K562 (cell line): ENCODE results near the gene MRTFB. TPM values are rescaled to one million over a fixed set of nuclear protein-coding genes. Genes with fewer than 3 reads are reported as not detected.
A peak's percentile ranks its signal among the peaks of the same experiment; 100 is the strongest.
"Not testable (repeated sequence)": the region's sequence is repeated elsewhere in the genome, so short reads cannot be mapped to it uniquely, and the experiment has no call there.

ENCODE experiments used
- ATAC-seq: fragments of 200-7000 bp; cut with Tn5 transposase; 3 replicates; pipeline ENCODE4 v1.9.1; 2020; ENCODE audit warnings: moderate library complexity
- BruUV-seq: library from RNA; stranded (reverse); fragments of 400-500 nt; replicated peaks from 2 replicates; lab custom pipeline; 2021; lab: Mats Ljungman, UMichigan
- CTCF ChIA-PET: fragments of 300-600 bp; formaldehyde crosslinking; extraction: SDS; loops from one replicate; lab custom pipeline; 2021; ENCODE audit warnings: low intra/inter-chr PET ratio; lab: Yijun Ruan, JAX
- POLR2A ChIA-PET: fragments of 300-600, 350-650 bp; sonication (Branson Sonifier 250); formaldehyde crosslinking; extraction: SDS; loops from one replicate; lab custom pipeline; 2021; ENCODE audit warnings: antibody characterized with exemption, inconsistent platforms; lab: Yijun Ruan, JAX
- DNase-seq, 4 experiments: peaks; one replicate each; pipeline versions ENCODE4 v3.0.0 to v3.0.0-alpha.2; 2011 to 2018; ENCODE audit warnings: low spot score in 3 of 4, mixed read lengths in 3 of 4; ENCODE audit errors: extremely low read depth in 1 of 4
- FAIRE-seq: peaks from 2 replicates; lab custom pipeline; 2011; peaks lifted over from hg19 to GRCh38; lab: Jason Lieb, UNC
- H2AFZ ChIP-seq: 2 replicates; pipeline ENCODE4 v1.6.0; 2011; ENCODE audit warnings: low read depth, low read length, control low read depth, inconsistent platforms
- H3K27ac ChIP-seq: fragments of 200-600 bp; 3 replicates; pipeline ENCODE4 v1.8.0; 2011; ENCODE audit warnings: low read depth, mild to moderate bottlenecking, control low read depth, inconsistent platforms, low read length, moderate library complexity, mixed read lengths; ENCODE audit errors: extremely low read depth
- H3K27me3 ChIP-seq, 2 experiments: fragments of 300-600 bp in 1 of 2; 2 replicates in 1 of 2; 3 replicates in 1 of 2; pipeline versions ENCODE4 v1.6.0 to v1.8.0; 2011; ENCODE audit warnings: inconsistent platforms in 2 of 2, low read length in 2 of 2, mild to moderate bottlenecking in 1 of 2, mixed read lengths in 1 of 2, moderate library complexity in 1 of 2; ENCODE audit not compliant: control insufficient read depth in 2 of 2, insufficient read depth in 2 of 2
- H3K36me3 ChIP-seq: fragments of 300-600 bp; 3 replicates; pipeline ENCODE4 v1.8.0; 2011; ENCODE audit warnings: mild to moderate bottlenecking, low read length, inconsistent platforms; ENCODE audit not compliant: control insufficient read depth, insufficient read depth
- H3K4me1 ChIP-seq, 2 experiments: fragments of 200-600 bp in 1 of 2; replicated peaks in 1 of 2; 2 replicates in 1 of 2; 3 replicates in 1 of 2; pipeline versions ENCODE4 v1.5.1 to v1.8.0; 2011; ENCODE audit warnings: inconsistent platforms in 2 of 2, low read length in 2 of 2, mild to moderate bottlenecking in 1 of 2, mixed read lengths in 1 of 2, moderate library complexity in 1 of 2; ENCODE audit not compliant: control insufficient read depth in 2 of 2, insufficient read depth in 2 of 2
- H3K4me2 ChIP-seq: 2 replicates; pipeline ENCODE4 v1.6.1; 2011; ENCODE audit warnings: low read length, control low read depth, inconsistent platforms, mixed read lengths; ENCODE audit not compliant: insufficient read depth
- H3K4me3 ChIP-seq: fragments of 200-600 bp; sonication (generic), shearing (Covaris generic); 2 replicates; pipeline ENCODE4 v1.5.1; 2016; ENCODE audit warnings: control low read depth, inconsistent platforms
- H3K79me2 ChIP-seq: fragments of 200-600 bp; 3 replicates; pipeline ENCODE4 v1.8.0; 2011; ENCODE audit warnings: low read length, inconsistent platforms; ENCODE audit not compliant: control insufficient read depth, insufficient read depth
- H3K9ac ChIP-seq, 2 experiments: 2 replicates each; pipeline versions ENCODE4 v1.6.0 to v1.6.1; 2011; ENCODE audit warnings: low read depth in 2 of 2, low read length in 2 of 2, control low read depth in 1 of 2, inconsistent platforms in 1 of 2, mild to moderate bottlenecking in 1 of 2, mixed read lengths in 1 of 2; ENCODE audit not compliant: insufficient read depth in 1 of 2
- H3K9me1 ChIP-seq: one replicate; pipeline ENCODE4 v1.6.0; 2011; ENCODE audit warnings: inconsistent platforms, mild to moderate bottlenecking, low read length, moderate library complexity; ENCODE audit not compliant: control insufficient read depth, insufficient read depth
- H3K9me3 ChIP-seq: replicated peaks from 2 replicates; pipeline ENCODE4 v1.5.1; 2011; ENCODE audit warnings: low read depth, low read length, inconsistent platforms; ENCODE audit not compliant: control insufficient read depth, insufficient read depth
- H4K20me1 ChIP-seq: replicated peaks from 2 replicates; pipeline ENCODE4 v1.6.1; 2011; ENCODE audit warnings: low read length, inconsistent platforms, mixed read lengths; ENCODE audit not compliant: control insufficient read depth, insufficient read depth
- WGBS: fragments of 100-300 bp; shearing (Covaris generic); methylation state at CpG from one replicate; pipeline ENCODE4 v1.1.6; 2016; ENCODE audit warnings: low coverage, mixed read lengths; ENCODE audit not compliant: insufficient coverage; ENCODE audit errors: missing lambda C conversion rate; 5-methylcytosine and 5-hydroxymethylcytosine counted together
- in situ Hi-C: fragments of 300-500 bp; cut with MboI; formaldehyde crosslinking; loops from 4 replicates; pipeline ENCODE4 v1.15.0; 2018; ENCODE audit warnings: inconsistent platforms, mixed read lengths
- intact Hi-C: fragments of 100-400 bp; cut with micrococcal nuclease; formaldehyde crosslinking; loops from 2 replicates; pipeline ENCODE4 v1.14.2; 2022
- polyA plus RNA-seq, 8 experiments: library from polyadenylated mRNA; depleted of rRNA in 4 of 8; stranded (reverse) in 5 of 8; unstranded in 3 of 8; fragments of >200 nt; fragmentation: Nextera tagmentation in 2 of 8; fragmentation: Illumina TruSeq in 1 of 8; extraction: Ambion mirVana in 2 of 8; extraction: Trizol in 1 of 8; gene quantifications; 2 replicates each; pipeline versions ENCODE4 v1.2.1 to v1.2.3, GENCODE V29; 2011 to 2014; ENCODE audit warnings: inconsistent platforms in 1 of 8, missing spikeins in 1 of 8
- total RNA-seq, 7 experiments: library from RNA; depleted of rRNA in 6 of 7; stranded (reverse); fragments of >200 nt in 6 of 7; fragmentation: Illumina TruSeq in 2 of 7; extraction: Trizol in 2 of 7; gene quantifications; 2 replicates each; pipeline versions ENCODE4 v1.2.1 to v1.2.3, GENCODE V29; 2011 to 2021; ENCODE audit warnings: low replicate concordance in 1 of 7
- TF ChIP-seq, protein P1 (sequence below), 2 experiments: fragments of 450-650 bp; formaldehyde crosslinking in 1 of 2; IDR thresholded peaks; 2 replicates each; pipeline versions ENCODE4 v1.4.0 to v1.6.1; 2014 to 2020; ENCODE audit warnings: mild to moderate bottlenecking in 2 of 2, borderline replicate concordance in 1 of 2, low read depth in 1 of 2

MRTFB gene
- total and polyA plus RNA-seq, 9 of the 15 experiments (the other 6 are each of a cell fraction or from before 2014, with no cell fraction given), result 2.2 to 12.7 (median 7.0) TPM

DNA sequence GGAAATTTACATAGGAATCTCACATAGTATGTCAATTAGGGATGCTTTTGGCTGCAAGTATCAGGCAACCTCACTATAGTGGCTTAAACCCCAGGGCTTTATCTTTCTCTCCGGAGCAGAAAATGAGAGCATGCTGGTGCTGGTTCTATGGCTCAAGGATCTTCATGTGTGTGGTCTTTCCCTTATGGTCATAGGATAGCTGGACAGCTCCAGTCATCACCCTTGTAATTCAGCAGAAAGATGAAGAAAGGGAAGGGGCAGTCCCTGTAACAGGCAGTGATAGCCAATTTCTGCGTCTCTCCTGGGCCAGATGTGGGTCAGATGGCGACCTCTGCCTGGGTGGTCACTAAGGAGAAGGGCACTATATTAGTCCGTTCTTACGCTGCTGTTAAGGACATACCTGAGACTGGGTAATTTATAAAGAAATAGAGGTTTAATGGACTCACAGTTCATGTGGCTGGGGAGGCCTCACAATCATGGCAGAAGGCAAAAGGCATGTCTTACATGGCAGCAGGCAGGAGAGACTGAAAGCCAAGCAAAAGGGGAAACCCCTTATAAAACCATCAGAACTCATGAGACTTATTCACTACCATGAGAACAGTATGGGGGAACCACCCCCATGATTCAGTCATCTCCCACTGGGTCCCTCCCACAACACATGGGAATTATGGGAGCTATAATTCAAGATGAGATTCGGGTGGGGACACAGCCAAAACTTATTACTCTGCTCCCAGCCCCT, 23.8 kb upstream of the MRTFB start:
- H3K27ac ChIP-seq, intact Hi-C loops, CTCF ChIA-PET, H3K9me3 ChIP-seq, H3K9ac ChIP-seq, H3K4me1 ChIP-seq, H2AFZ ChIP-seq, FAIRE-seq, DNase-seq, H3K4me3 ChIP-seq, in situ Hi-C loops, POLR2A ChIA-PET, H3K9me1 ChIP-seq, H3K4me2 ChIP-seq, ATAC-seq, H4K20me1 ChIP-seq, BruUV-seq, H3K79me2 ChIP-seq, H3K36me3 ChIP-seq: not testable (repeated sequence)
- TF ChIP-seq, protein P1, sequence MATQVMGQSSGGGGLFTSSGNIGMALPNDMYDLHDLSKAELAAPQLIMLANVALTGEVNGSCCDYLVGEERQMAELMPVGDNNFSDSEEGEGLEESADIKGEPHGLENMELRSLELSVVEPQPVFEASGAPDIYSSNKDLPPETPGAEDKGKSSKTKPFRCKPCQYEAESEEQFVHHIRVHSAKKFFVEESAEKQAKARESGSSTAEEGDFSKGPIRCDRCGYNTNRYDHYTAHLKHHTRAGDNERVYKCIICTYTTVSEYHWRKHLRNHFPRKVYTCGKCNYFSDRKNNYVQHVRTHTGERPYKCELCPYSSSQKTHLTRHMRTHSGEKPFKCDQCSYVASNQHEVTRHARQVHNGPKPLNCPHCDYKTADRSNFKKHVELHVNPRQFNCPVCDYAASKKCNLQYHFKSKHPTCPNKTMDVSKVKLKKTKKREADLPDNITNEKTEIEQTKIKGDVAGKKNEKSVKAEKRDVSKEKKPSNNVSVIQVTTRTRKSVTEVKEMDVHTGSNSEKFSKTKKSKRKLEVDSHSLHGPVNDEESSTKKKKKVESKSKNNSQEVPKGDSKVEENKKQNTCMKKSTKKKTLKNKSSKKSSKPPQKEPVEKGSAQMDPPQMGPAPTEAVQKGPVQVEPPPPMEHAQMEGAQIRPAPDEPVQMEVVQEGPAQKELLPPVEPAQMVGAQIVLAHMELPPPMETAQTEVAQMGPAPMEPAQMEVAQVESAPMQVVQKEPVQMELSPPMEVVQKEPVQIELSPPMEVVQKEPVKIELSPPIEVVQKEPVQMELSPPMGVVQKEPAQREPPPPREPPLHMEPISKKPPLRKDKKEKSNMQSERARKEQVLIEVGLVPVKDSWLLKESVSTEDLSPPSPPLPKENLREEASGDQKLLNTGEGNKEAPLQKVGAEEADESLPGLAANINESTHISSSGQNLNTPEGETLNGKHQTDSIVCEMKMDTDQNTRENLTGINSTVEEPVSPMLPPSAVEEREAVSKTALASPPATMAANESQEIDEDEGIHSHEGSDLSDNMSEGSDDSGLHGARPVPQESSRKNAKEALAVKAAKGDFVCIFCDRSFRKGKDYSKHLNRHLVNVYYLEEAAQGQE (IDR thresholded peaks at IDR 0.05; ENCODE audit: borderline replicate concordance), result peak; percentile 53
- TF ChIP-seq, protein P1 (CRISPR knock-in tag; IDR thresholded peaks at IDR 0.05; ENCODE audit: low read depth), result not testable (repeated sequence)
- WGBS, result 2% methylated on average over 6 of the region's 6 CpGs
- H3K27me3 ChIP-seq, result peaks cover 21 to 47% of the 10 kb centered on the region in 2 experiments; a peak in 4 of 5 replicates
